ENCODE results near the gene KCNK17.

KCNK17 gene

DNA sequence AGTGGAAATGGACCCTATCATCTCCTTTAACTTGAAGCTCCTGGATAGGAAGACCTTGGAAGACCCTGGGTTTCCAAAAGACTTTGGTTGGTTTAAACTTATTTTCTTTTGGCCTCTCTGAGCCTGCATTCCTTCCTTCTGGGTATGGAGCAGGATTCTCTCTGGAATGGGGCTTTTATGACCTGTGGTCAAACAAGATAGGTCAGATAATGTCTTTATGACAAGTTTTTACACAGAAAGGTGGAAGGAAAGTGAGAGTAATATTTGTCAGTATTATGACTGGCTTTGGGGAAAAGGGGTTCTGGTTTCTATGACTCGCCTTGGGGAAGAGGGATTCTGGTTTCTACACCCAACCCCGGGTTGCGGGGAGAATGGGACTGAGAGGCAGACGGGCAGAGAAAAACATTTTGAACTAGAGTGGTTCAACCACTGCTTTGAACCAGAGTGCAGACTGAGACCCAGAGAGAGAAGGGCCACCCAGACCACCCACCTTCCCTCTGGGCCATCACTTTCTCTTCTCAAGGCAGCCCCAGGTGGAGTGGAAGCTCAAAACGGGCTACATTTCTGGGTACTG lies 47.4 kb downstream of the KCNK17 start:
- no peak for DNase-seq

DNA sequence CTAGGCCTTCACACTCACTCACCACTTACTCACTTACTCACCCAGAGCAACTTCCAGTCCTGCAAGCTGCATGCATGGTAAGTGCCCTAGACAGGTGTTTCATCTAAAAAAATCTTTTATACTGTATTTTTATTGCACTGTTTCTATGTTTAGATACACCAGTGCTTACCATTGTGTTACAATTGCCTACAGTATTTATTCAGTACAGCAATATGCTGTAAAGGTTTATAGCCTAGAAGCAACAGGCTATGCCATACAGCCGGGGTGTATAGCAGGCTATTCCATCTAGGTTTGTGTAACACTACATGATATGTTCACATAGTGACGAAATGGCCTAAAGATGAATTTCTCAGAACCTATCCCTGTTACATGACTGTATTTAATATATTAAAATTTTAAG lies 47.8 kb downstream of the KCNK17 start:
- DNase-seq = no peak

DNA sequence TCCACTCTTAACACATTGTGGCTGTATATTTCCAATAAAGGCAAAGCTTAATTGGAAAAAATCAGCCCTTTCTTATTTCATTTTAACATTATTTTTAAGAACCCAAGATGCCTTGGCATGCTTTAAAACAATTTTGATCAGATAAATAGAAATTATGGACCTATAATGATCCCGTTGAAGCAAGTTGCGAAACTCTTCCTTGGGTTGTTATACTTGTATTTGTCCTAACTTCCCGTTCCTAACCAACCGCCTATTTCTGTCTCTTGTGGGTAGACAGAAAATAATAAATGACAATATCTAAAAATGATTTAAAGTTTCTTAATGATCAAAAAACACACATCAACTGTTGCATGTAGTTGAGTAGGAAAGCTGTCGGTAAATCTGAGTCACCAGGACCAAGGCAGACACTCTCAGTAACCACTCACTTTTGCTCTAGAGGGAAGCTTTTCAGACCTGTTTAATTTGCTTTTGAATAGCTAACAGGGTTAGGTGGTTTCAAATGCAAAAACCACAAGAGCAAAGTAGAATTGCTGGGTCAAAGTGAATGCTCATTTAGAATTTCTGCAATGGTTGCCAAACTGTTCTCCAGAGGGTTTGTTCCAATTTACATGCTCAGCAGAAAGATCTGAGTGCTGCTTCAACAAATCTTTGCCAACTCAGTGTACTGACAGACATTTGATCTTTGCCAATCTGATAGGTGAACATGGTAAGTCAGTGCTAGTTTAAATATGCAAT lies 50.7 kb downstream of the KCNK17 start:
- DNase-seq = no peak

DNA sequence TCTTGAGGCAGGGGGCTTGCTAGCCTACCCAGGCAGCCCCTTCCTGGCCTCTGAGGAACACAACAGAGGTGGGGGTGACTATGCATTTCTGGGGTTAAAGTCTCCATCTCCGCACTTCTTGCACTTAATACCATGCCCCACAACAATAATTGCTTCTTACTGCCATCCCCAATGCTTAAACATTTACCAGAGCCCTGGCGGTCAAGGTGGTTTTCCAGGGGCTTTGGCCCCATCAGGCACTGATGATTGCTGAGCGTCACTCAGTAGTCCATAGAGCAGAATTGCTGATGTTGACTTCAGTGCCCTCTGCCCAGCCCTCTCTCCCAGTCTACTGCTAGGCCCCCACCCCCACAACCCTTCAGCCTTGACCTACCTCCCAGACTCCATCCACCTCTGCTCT lies 52.5 kb downstream of the KCNK17 start:
- no peak for DNase-seq

DNA sequence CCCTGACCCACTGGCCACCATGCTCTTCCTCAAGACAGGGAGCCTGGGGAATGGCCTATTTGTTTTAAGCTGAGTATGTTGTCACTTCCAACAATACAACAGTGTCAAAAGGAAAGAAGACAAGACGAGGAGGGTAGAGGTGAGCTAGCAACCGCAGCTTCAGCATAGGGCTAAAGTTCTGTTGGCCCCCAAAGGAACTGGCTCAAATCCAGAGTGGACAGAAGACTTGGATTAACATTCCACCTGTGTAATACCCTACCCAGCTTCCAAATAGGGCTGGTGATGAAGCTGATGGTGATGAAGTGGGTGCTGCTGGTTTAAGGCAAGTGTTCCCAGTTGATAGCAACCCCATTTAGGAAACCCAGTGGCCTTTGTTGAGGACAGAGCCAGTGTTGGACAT lies 53.3 kb downstream of the KCNK17 start:
- DNase-seq = no peak

DNA sequence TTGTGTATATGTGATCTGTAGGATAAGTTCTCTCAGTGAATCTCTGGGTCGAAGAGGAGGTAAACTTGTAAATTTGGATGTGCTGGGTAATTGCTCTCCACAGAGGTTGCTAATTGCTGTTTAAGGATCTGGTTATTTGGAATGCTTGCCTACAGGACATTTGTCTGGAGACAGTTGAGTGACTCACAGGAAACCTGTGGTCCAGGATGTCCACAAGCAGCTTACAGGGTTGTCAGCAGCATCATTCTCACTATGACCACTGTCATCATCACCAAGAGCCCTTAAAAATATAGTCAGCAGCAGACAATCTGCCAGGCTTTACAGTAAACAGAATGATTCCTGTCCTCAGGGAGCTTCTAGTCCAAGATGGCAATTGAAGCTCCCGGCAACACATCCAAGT lies 53.8 kb downstream of the KCNK17 start:
- no peak for DNase-seq

DNA sequence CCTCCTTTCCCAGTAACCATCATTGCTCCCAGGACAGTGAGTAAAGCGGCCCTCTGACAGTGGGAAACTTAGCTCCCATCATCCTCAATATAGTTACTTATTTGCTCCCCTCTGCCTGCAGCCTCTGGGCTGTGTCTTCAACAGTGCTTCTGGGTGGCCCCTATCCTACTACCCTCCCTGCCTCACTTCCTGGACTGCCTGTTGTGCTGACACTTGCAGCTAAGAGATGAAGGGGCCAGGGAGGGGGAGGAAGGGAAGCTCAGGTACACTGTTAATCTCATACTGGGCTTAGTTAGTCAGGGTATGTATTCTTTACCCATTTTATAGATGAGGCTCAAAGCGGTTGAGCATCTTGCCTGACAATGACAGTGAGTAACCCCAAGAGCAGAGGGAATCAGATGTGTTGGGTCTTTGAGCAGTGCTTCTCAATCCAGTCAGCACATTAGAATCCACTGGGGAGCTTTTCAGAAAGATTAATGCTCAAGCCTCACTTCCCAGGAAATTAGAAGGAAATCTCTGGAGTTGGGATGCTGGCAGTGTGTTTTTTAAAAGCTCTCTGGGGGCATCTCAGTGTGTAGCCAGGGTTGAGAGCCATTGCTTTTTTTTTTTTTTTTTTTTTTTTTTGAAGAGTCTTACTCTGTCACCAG lies 57.8 kb downstream of the KCNK17 start:
- DNase-seq = peak; percentile 45

DNA sequence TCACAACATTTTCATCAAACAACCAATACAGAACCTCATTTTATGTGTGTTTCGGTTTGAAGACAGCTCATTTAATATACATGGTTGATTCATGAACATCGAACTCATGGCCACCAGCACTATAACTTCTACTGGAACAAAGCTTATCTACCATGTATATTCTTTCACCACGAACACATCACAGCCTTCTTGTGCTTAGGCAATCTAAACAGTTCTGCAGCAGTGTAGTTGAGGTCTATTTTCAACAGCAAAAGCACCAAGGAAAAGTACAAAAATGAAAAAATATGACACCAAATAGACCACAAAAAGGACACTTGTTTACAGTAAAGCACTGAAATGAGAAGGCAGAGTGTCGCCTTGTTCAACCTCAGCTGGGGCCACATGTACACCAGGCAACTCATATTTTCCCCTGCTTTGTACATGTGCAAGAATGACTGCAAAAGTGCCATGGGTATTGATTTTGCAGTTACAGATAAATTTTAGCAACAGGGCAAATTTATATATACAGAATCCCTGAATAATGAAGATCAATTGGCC lies 59.2 kb downstream of the KCNK17 start:
- DNase-seq = no peak

DNA sequence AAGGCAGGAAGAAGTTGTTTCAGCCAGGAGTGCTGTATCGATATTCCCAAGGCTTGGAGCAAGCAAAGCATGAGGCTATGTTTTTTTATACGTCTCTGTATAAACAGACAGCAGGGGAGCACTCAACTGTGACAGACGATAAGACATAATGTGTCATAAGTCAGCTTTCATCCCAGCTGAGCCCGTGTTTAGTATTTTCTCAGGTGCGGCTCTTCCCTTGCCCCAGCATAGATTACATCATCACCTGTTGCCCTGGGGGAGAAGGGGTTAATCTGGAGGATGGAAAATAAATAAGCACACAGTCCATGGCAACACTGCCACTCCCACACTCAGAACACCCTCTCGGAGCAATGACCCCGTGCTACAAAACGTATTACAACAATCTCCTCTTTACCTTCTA lies 62.8 kb downstream of the KCNK17 start:
- DNase-seq = peak; percentile 2

DNA sequence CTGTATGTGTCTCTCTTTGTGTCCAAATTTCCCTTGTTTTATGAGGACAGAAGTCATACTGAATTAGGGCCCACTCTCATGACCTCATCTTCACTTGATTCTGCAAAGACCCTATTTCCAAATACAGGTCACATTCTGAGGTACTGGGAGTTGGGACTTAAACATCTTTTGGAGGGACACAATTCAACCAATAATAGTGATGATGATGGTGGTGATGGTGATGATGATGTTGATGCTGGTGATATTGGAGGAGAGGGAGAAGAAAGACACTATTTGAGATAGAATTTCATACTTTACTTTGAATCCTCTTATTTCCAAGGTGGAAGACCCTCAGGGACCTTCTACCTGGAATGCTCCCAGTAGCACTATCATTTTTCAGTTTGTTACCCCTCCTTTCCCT lies 63.7 kb downstream of the KCNK17 start:
- no peak for DNase-seq

DNA sequence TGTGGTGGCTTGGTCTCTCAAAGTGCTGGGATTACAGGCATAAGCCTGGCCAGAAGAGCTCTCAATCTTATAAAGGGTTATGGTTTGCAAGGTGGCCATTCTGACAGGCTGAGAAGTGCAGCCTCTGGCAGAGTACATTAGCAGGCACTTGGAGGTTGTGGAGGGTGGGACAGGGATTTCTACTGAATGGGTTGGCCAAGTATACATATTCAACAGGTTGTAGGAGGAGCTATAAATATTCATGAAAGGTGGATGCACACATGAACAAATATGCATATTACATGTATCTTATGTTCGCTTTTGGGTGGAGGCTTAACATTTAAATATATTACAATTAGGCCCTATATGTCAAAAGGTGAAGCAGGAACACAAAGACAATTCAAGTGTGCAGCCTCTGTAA lies 64.9 kb downstream of the KCNK17 start:
- DNase-seq = no peak

All from eye (tissue), 1 donor.